Psoas muscle (tissue), 8 donors: ENCODE results near the gene LRRFIP2. TPM values are rescaled to one million over a fixed set of nuclear protein-coding genes. Genes with fewer than 3 reads are reported as not detected.
A peak's percentile ranks its signal among the peaks of the same experiment; 100 is the strongest.

Source experiments
- ATAC-seq, 4 donors: fragments of 200-7000 bp; cut with Tn5 transposase; one replicate each; pipeline ENCODE4 v1.9.1; 2020; ENCODE audit warnings: moderate library complexity in 3 of 4, mild to moderate bottlenecking in 2 of 4
- DNase-seq, 2 donors: peaks; one replicate each; pipeline ENCODE4 v3.0.0-alpha.2; 2020
- H3K27ac ChIP-seq: fragments of 200-600 bp; one replicate; pipeline ENCODE4 v1.8.0; 2022
- H3K27me3 ChIP-seq, 3 donors: fragments of 200-600 bp in 1 of 3; one replicate each; pipeline versions ENCODE4 v1.6.1 to v1.8.0; 2013 to 2022; ENCODE audit warnings: low read length in 2 of 3, mild to moderate bottlenecking in 2 of 3, moderate library complexity in 1 of 3; ENCODE audit not compliant: insufficient read depth in 3 of 3
- H3K36me3 ChIP-seq, 2 donors: fragments of 200-600 bp in 1 of 2; one replicate each; pipeline versions ENCODE4 v1.6.1 to v1.8.0; 2013 to 2022; ENCODE audit warnings: low read depth in 1 of 2, mild to moderate bottlenecking in 1 of 2, moderate library complexity in 1 of 2; ENCODE audit not compliant: insufficient read depth in 1 of 2
- H3K4me1 ChIP-seq: fragments of 200-600 bp; one replicate; pipeline ENCODE4 v1.8.0; 2022
- H3K4me3 ChIP-seq: fragments of 200-600 bp; one replicate; pipeline ENCODE4 v1.8.0; 2022; ENCODE audit warnings: mild to moderate bottlenecking
- H3K9me3 ChIP-seq: fragments of 200-600 bp; one replicate; pipeline ENCODE4 v1.8.0; 2022
- WGBS, 3 donors: extraction: QIAGEN DNeasy Blood & Tissue Kit; methylation state at CpG; one replicate each; pipeline versions ENCODE4 v1.1.6 to v1.1.7; 2013; 5-methylcytosine and 5-hydroxymethylcytosine counted together
- intact Hi-C, 2 donors: fragments of 100-400 bp; cut with DNase I; formaldehyde crosslinking; loops; one replicate each; pipeline versions ENCODE4 v1.11.0 to v1.14.2; 2022
- polyA plus RNA-seq, 3 donors: library from polyadenylated mRNA; stranded (reverse); fragments of 200-250 nt; gene quantifications; one replicate each; pipeline ENCODE4 v1.2.3, GENCODE V29; 2013
- total RNA-seq, 4 donors: library from RNA; stranded (reverse); fragmentation: NEBNext Ultra II Directional in 2 of 4; extraction: Animal tissue kit (Norgen Biotek cat#: 25700) in 2 of 4; gene quantifications; one replicate each; pipeline versions ENCODE4 v1.2.1 to v1.2.4, GENCODE V29; 2021 to 2023
- TF ChIP-seq, protein P1 (sequence below): fragments of 200-600 bp; IDR thresholded peaks from one replicate; pipeline ENCODE4 v1.8.0; 2022; ENCODE audit warnings: antibody characterized with exemption
- donor health status: healthy with polysubstance abuse.
- donor health status: DM: no; HTN: no; CAD: no; lungs with moderate emphysema.
- donor health status: Bipolar disorder and iron deficiency.
- donor health status: healthy.
- donor health status: DM: yes; HTN: yes; CAD: no.
- donor health status: DM: no; HTN: no; CAD: no.
- donor health status: DM: no; HTN: no; CAD: no.
- donor health status: DM: yes; HTN: yes; CAD: no.

The LRRFIP2 gene
- total and polyA plus RNA-seq, 7 donors: 35.7 to 163 (median 127) TPM

GRCh38 chr3:37024820-37025405 is 149.5 kb downstream of the LRRFIP2 start:
- intact Hi-C loops: loop anchor here (5.0 kb wide), 2 partner anchors 187 to 192 kb away; no protein-coding TSS in a partner anchor
- H3K27ac ChIP-seq: no peak overlapping the region
- peaks cover 14 to 95% of the 10 kb centered on the region in 2 donors for H3K36me3 ChIP-seq
- no peak overlapping the region for H3K4me3 ChIP-seq
- no peak for ATAC-seq
- 97 to 99% (median 98%) methylated on average over 3 of the region's 3 CpGs for WGBS, 3 donors
- H3K4me1 ChIP-seq: peaks cover 16% of the 10 kb centered on the region
- H3K9me3 ChIP-seq: no peaks in the 10 kb centered on the region
- H3K27me3 ChIP-seq: no peaks in the 10 kb centered on the region
- TF ChIP-seq, protein P1, sequence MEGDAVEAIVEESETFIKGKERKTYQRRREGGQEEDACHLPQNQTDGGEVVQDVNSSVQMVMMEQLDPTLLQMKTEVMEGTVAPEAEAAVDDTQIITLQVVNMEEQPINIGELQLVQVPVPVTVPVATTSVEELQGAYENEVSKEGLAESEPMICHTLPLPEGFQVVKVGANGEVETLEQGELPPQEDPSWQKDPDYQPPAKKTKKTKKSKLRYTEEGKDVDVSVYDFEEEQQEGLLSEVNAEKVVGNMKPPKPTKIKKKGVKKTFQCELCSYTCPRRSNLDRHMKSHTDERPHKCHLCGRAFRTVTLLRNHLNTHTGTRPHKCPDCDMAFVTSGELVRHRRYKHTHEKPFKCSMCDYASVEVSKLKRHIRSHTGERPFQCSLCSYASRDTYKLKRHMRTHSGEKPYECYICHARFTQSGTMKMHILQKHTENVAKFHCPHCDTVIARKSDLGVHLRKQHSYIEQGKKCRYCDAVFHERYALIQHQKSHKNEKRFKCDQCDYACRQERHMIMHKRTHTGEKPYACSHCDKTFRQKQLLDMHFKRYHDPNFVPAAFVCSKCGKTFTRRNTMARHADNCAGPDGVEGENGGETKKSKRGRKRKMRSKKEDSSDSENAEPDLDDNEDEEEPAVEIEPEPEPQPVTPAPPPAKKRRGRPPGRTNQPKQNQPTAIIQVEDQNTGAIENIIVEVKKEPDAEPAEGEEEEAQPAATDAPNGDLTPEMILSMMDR: no peak
- DNase-seq: no peak

GRCh38 chr3:37024092-37024491 is 150.3 kb downstream of the LRRFIP2 start:
- Histone ChIP-seq H3K4me3 (no peak overlapping the region), H3K27ac (no peak overlapping the region), H3K9me3 (no peaks in the 10 kb centered on the region), H3K36me3 (peaks cover 16 to 97% of the 10 kb centered on the region in 2 donors), H3K27me3 (no peaks in the 10 kb centered on the region), H3K4me1 (peaks cover 8% of the 10 kb centered on the region)
- ATAC-seq: no peak
- intact Hi-C loops: loop anchor here (5.0 kb wide), 2 partner anchors 188 to 193 kb away; no protein-coding TSS in a partner anchor
- TF ChIP-seq, protein P1: peak; percentile 38
- 88 to 95% (median 91%) methylated on average over 2 of the region's 2 CpGs for WGBS, 3 donors
- DNase-seq: no peak

- no peak overlapping the region for H3K4me3 ChIP-seq
- ATAC-seq: no peak
- H3K9me3 ChIP-seq: no peaks in the 10 kb centered on the region
- intact Hi-C loops: no loop called here
- no peak for DNase-seq
- 98 to 99% (median 99%) methylated on average over 3 of the region's 3 CpGs for WGBS, 3 donors
- H3K4me1 ChIP-seq: no peaks in the 10 kb centered on the region
- TF ChIP-seq, protein P1: no peak
- peaks cover 16 to 98% of the 10 kb centered on the region in 2 donors for H3K36me3 ChIP-seq
- H3K27ac ChIP-seq: no peak overlapping the region
- no peaks in the 10 kb centered on the region for H3K27me3 ChIP-seq
Observed at GRCh38 chr3:37017683-37018082, 156.7 kb downstream of the LRRFIP2 start.

- intact Hi-C loops: no loop called here
- WGBS, 3 donors: 88 to 93% (median 93%) methylated on average over 7 to 8 of the region's 8 CpGs
- Histone ChIP-seq H3K4me3 (no peak overlapping the region), H3K9me3 (no peaks in the 10 kb centered on the region), H3K36me3 (peaks cover 12 to 98% of the 10 kb centered on the region in 2 donors), H3K27me3 (no peaks in the 10 kb centered on the region), H3K4me1 (no peaks in the 10 kb centered on the region), H3K27ac (no peak overlapping the region)
- DNase-seq (no peak), ATAC-seq (no peak)
- TF ChIP-seq, protein P1: no peak
Observed at GRCh38 chr3:37016903-37017302, 157.5 kb downstream of the LRRFIP2 start.

DNA sequence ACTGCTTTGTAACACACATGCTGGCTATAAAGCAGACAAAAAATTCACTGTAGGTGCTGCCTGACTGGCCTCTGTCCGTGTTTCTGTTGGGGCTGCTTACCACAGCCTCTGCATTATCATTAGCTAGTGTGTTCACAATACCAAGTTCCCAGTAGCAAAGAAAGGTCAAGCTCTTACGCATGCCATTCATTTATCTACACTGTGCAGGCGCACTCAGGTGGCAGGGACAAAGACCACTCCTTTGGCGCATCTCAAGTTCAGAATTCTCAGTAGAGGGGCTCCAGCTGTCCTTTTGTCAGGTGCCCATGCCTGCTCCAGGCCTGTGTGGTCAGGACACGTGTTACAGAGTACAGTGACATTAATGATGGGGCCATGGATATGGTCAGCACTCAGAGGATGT is 158.7 kb downstream of the LRRFIP2 start:
- WGBS, 3 donors: 94 to 96% (median 94%) methylated on average over 5 of the region's 5 CpGs
- Histone ChIP-seq H3K27ac (no peak overlapping the region), H3K27me3 (no peaks in the 10 kb centered on the region), H3K36me3 (peaks cover 11 to 98% of the 10 kb centered on the region in 2 donors), H3K4me1 (no peaks in the 10 kb centered on the region), H3K4me3 (no peak overlapping the region), H3K9me3 (no peaks in the 10 kb centered on the region)
- no peak for ATAC-seq
- intact Hi-C loops: no loop called here
- no peak for DNase-seq
- TF ChIP-seq, protein P1: no peak
